Measurements from ENCODE around the gene C8B. TPM values are rescaled to one million over a fixed set of nuclear protein-coding genes. Genes with fewer than 3 reads are reported as not detected.

C8B gene
- total RNA-seq, 1 experiment from 2014 or later, result not detected

GRCh38 chr1:56881417-56881816 is 84.4 kb downstream of the C8B start:
- CTCF ChIA-PET, result no interaction called here
- Mint-ChIP-seq H3K36me3 (ENCODE audit: insufficient read depth, unreplicated experiment) (no peaks in the 10 kb centered on the region), H3K4me3 (ENCODE audit: low read depth, unreplicated experiment) (no peak overlapping the region), H3K27me3 (ENCODE audit: unreplicated experiment) (no peaks in the 10 kb centered on the region), H3K9me3 (ENCODE audit: low read depth, unreplicated experiment) (peaks cover 5% of the 10 kb centered on the region), H3K4me1 (ENCODE audit: low read depth, unreplicated experiment) (no peaks in the 10 kb centered on the region), H3K27ac (ENCODE audit: unreplicated experiment) (no peak overlapping the region)
- BruUV-seq (replicated peaks), result no TSS peak
- intact Hi-C loops (cut with micrococcal nuclease; ENCODE audit: unreplicated experiment), result no loop called here
- TF ChIP-seq CTCF (IDR thresholded peaks at IDR 0.05; ENCODE audit: unreplicated experiment), result no peak
- DNase-seq, result no peak

GRCh38 chr1:56880774-56881173 is 85.0 kb downstream of the C8B start:
- Mint-ChIP-seq H3K27ac (ENCODE audit: unreplicated experiment) (no peak overlapping the region), H3K4me3 (ENCODE audit: low read depth, unreplicated experiment) (no peak overlapping the region), H3K27me3 (ENCODE audit: unreplicated experiment) (no peaks in the 10 kb centered on the region), H3K9me3 (ENCODE audit: low read depth, unreplicated experiment) (peaks cover 4% of the 10 kb centered on the region), H3K36me3 (ENCODE audit: insufficient read depth, unreplicated experiment) (no peaks in the 10 kb centered on the region), H3K4me1 (ENCODE audit: low read depth, unreplicated experiment) (no peaks in the 10 kb centered on the region)
- BruUV-seq (replicated peaks), result no TSS peak
- TF ChIP-seq CTCF (IDR thresholded peaks at IDR 0.05; ENCODE audit: unreplicated experiment), result no peak
- CTCF ChIA-PET, result interaction anchor here (0.6 kb wide), 1 partner anchor 520 kb away, joined by 4 read pairs; no protein-coding TSS in a partner anchor
- intact Hi-C loops (cut with micrococcal nuclease; ENCODE audit: unreplicated experiment), result no loop called here
- DNase-seq, result no peak

Other genes starting within 250 kb of the C8B start
- gene FYB2, start 146.6 kb downstream of the C8B start, total RNA-seq (2022), result not detected in 2 replicates
- gene C8A, start 111.2 kb downstream of the C8B start, total RNA-seq (2022), result not detected in 2 replicates

Data from Calu3 (cell line).